Stimulated activated CD4-positive, alpha-beta T cell treated with anti-CD3 and anti-CD28 coated beads, TNF-alpha, amount 100 ng/mL, for 4 hours (primary cell): ENCODE measurements around the gene SLC7A4.

Source experiments
- DNase-seq, 3 experiments: peaks; one replicate each; pipeline ENCODE4 v3.0.0-alpha.2; 2020; ENCODE audit warnings: low read depth in 3 of 3

SLC7A4 gene

DNA sequence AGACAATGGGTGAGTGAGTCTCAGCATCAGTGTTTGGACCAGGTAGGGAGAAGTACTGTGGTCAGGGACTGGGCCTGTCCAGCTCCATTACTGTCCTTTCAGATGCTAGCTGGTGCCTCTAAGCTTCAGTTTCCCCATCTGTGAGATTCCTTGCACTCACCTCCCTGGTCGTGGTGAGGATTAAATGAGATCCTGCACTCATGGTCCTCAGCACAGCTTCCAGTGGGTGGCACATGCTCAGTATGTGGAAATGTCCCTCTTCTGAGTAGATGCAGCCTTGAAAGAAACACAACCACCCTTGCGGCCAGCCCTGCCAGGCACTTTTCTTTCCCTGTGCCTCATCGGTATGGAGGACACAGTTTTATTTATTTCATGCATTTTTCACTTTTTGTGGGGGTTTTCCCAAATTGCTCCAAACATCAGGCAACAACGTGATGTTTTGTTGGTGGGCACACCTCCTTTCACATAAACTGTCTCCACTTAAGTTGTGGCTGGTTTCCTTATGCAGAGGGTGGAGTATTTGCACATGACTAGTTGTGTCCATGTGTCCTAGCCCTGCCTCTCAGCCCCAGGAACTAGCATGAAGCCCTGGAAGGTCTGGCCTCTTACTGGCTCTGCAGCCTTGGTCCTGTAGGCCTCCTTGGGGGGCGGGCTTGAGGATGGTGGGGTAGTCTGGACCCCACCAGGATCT is 49.1 kb downstream of the SLC7A4 start:
- DNase-seq = no peak

DNA sequence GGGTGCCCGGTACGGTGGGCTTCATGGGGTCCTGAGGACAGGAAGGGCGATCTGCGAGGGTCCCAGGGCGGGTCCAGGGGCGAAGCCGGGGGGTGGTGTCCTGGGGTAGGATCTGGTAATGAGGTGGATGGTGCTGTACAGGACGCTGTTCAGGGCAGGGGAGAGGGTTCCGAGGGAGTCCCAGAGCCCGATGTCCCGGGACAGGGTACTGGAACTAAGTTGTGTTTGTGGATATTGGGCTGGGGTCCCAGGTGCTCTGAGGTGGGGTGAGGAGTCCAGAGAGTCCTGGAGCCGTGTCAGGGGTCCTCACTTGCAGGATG is 49.8 kb downstream of the SLC7A4 start:
- DNase-seq = no peak

DNA sequence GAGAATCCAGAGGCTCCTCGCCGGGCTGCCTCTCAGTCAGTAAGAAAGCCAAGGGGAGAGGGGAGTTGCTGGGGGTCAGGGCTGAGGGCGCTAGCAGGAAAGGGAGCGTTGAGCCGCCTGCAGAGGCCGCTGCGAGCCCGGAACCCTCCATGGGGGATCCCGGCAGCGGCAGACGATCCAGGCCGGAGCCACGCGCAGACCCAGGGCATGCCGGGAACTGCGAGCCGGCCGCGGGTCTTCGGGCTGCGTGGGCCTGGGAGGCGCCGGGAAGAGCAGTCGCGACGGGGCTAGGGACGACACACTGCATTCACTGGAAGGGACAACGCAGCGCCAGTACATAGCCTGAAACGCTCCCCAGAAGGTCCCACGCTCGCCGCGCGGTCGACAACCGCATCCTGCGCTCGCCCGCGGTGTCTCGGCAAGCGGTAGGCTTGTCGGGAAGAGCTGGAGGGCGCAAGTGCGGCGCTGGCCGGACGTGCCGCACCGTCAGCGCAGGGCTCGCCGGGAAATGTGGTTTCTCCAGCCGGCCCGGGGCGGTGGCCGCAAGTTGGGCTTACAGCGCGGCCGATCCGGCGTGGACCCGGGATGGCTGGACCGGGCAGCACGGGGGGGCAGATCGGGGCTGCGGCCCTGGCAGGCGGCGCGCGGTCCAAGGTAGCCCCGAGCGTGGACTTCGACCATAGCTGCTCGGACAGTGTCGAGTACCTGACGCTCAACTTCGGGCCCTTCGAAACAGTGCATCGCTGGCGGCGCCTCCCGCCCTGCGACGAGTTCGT is 50.4 kb downstream of the SLC7A4 start, which contains the start of gene LZTR1:
Gene LZTR1 (plus strand): TSS at position 511 of the 776 bp plus-strand sequence. CDS start 75 bp downstream, at position 586.
- peak; percentile 38 to 63 (median 47) for DNase-seq

DNA sequence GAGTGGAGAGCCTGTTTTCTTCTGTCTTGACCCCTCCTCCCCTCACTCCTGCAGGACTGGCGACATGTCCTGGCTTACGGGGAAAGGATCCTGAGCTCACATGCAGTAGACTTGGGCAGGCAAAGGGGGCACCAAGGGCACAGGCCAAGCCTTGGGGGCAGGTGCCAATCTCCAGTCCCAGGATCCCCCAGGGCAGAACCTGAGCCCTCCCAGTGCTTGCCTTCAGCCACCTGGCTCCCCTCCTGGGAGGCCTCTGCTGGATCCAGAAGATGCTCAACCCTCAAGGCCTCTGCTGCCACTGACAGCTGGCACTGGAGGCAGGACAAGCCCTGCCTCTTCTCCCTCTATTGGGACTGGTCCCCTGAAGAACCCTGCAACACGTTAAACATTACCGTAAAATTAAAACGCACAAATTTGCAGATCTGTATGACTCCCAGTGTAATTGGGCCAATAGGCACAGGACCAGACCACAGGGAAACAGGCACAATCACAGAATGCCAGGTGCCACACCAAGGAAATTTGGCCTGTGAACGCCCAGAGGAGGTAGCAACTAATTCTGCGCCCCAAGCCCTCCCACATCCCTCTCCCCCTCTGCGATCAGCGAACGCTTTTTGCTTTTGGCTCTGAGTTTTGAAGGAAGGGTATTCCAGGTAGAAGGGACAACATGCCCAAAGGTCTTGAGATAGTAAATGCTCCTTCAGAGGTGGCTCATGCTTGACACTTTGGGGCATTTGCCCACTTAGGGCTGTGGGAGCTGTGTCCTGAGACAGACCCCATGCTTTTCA is 51.2 kb downstream of the SLC7A4 start:
- DNase-seq = no peak

GRCh38 chr22:20980523-20980922 is 51.8 kb downstream of the SLC7A4 start:
- DNase-seq = no peak

DNA sequence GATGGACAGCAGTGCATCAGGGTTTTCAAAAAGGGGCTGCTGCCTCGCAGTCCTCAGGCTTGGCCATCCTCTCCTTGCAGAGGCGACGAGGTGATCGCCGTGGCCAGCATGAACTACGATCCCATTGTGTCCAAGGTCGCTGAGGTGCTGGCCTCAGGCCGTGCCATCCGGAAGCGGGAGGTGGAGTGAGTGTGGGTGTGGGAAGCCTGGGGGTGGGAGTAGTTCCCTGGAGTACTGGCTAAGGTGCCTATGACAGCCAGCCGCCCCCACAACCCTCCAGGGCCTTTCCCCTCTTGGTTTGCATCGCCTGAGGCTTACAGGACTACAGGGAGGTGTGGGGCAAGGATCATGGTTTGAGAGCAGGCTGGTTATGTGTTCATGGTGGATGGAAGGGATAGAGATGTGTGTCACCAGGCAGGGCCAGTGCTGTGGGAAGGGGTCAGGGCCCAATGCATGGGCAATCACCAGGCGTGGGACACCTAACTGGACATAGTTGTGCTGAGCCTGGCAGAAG is 52.4 kb downstream of the SLC7A4 start:
- no peak for DNase-seq

DNA sequence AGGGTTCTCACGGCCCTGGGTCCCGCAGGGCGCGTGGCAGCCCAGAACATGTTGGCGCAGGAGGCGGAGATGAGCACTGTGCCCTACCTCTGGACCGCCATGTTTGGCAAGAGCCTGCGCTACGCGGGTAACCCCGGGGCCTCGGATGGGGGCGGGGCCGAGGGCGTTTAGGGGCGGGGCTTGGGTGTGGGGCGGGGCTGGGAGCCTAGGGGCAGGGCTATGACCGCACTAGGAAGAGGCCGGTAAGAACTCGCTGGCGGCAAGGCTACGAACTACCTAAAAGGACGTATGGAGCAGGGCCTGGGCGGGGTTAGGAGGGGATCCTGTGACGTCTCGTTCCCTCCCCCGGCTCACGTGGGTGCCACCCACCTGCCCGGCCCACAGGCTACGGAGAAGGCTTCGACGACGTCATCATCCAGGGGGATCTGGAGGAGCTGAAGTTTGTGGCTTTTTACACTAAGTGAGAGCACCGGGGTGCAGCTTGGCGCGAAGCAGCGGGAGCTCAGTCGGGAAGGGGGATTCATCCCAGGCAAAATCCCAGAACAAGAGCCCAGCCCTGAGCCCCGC is 53.0 kb downstream of the SLC7A4 start:
- peak; percentile 38 to 58 (median 51) for DNase-seq
